ENCODE data around the gene KCNMB4. TPM values are rescaled to one million over a fixed set of nuclear protein-coding genes. Genes with fewer than 3 reads are reported as not detected.

KCNMB4 gene
- total and polyA plus RNA-seq, 2 experiments from 2014 or later: 4.3 to 9.2 TPM

DNA sequence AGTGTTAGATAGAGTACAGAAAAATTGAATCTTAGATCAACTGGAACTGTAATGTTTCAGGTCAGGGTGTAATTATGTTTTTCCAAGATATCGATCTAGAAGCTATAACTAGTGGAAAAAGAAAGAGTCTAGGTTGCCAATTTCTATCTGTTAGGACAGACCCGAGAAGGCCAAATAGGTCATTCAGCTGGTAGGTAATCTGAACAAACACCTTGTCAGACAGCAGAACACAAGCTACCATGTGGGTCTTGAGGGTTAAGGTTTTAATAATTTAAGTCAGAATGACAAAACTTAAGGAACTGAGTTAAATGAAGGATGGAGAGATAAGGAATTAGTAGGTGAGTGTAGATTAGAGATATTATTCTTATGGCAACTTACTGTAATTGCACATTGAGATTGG lies 44.9 kb upstream of the KCNMB4 start:
- no peak overlapping the region for H3K27ac ChIP-seq
- no peaks in the 10 kb centered on the region for H3K9me2 ChIP-seq (replicated peaks; ENCODE audit: insufficient read depth)
- TF ChIP-seq EZH2phosphoT487 (IDR thresholded peaks at IDR 0.05; ENCODE audit: low read depth, severe bottlenecking, unreplicated experiment) (no peak), EZH2 (IDR thresholded peaks at IDR 0.05; ENCODE audit: borderline replicate concordance) (no peak)
- TF ChIP-seq, protein P1, sequence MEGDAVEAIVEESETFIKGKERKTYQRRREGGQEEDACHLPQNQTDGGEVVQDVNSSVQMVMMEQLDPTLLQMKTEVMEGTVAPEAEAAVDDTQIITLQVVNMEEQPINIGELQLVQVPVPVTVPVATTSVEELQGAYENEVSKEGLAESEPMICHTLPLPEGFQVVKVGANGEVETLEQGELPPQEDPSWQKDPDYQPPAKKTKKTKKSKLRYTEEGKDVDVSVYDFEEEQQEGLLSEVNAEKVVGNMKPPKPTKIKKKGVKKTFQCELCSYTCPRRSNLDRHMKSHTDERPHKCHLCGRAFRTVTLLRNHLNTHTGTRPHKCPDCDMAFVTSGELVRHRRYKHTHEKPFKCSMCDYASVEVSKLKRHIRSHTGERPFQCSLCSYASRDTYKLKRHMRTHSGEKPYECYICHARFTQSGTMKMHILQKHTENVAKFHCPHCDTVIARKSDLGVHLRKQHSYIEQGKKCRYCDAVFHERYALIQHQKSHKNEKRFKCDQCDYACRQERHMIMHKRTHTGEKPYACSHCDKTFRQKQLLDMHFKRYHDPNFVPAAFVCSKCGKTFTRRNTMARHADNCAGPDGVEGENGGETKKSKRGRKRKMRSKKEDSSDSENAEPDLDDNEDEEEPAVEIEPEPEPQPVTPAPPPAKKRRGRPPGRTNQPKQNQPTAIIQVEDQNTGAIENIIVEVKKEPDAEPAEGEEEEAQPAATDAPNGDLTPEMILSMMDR (IDR thresholded peaks at IDR 0.05; ENCODE audit: poor library complexity): no peak
- H2AFZ ChIP-seq: no peak overlapping the region
- no peaks in the 10 kb centered on the region for H3K9me3 ChIP-seq (ENCODE audit: low read depth)
- H4K20me1 ChIP-seq (ENCODE audit: insufficient read depth, poor library complexity, severe bottlenecking): no peaks in the 10 kb centered on the region
- H3K4me1 ChIP-seq (ENCODE audit: insufficient read depth): no peaks in the 10 kb centered on the region
- H3K4me2 ChIP-seq: no peak overlapping the region
- H3K4me3 ChIP-seq: no peak overlapping the region
- DNase-seq (ENCODE audit: low spot score): no peak
- no peaks in the 10 kb centered on the region for H3K36me3 ChIP-seq (replicated peaks; ENCODE audit: insufficient read depth, low read depth)
- no peaks in the 10 kb centered on the region for H3K27me3 ChIP-seq
- H3K79me2 ChIP-seq: peaks cover 45% of the 10 kb centered on the region
- 96% methylated on average over 2 of the region's 2 CpGs for WGBS (ENCODE audit: low lambda C conversion rate, missing lambda C conversion rate)

DNA sequence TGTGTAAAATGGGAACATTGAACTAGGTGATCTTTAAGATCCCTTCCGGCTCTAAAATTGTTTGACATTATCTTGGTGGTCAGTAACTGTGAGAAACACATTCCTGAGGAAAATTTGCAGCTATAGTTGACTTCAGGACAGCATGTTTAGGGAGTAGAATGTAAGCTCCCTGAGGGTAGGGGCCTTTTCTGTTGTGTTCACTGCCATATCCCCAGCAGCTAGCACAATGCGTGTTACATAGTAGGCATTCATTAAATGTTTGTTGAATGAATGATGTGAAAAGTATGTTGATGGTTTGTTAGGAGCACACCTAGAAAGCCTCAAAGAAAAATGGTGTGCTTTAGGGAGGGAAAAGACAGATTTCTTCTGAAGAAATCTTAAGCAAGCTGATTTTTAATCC lies 38.5 kb upstream of the KCNMB4 start:
- Histone ChIP-seq H3K9me2 (replicated peaks; ENCODE audit: insufficient read depth) (no peaks in the 10 kb centered on the region), H3K9me3 (ENCODE audit: low read depth) (no peaks in the 10 kb centered on the region), H3K27me3 (no peaks in the 10 kb centered on the region), H3K4me2 (no peak overlapping the region), H3K4me1 (ENCODE audit: insufficient read depth) (no peaks in the 10 kb centered on the region), H3K79me2 (peaks cover 33% of the 10 kb centered on the region), H3K4me3 (no peak overlapping the region), H3K36me3 (replicated peaks; ENCODE audit: insufficient read depth, low read depth) (no peaks in the 10 kb centered on the region), H3K27ac (no peak overlapping the region), H4K20me1 (ENCODE audit: insufficient read depth, poor library complexity, severe bottlenecking) (no peaks in the 10 kb centered on the region), H2AFZ (no peak overlapping the region)
- no peak for DNase-seq (ENCODE audit: low spot score)
- WGBS (ENCODE audit: low lambda C conversion rate, missing lambda C conversion rate): 98% methylated on average over 2 of the region's 2 CpGs
- TF ChIP-seq EZH2 (IDR thresholded peaks at IDR 0.05; ENCODE audit: borderline replicate concordance) (no peak), EZH2phosphoT487 (IDR thresholded peaks at IDR 0.05; ENCODE audit: low read depth, severe bottlenecking, unreplicated experiment) (no peak)
- TF ChIP-seq, protein P1 (IDR thresholded peaks at IDR 0.05; ENCODE audit: poor library complexity): no peak

DNA sequence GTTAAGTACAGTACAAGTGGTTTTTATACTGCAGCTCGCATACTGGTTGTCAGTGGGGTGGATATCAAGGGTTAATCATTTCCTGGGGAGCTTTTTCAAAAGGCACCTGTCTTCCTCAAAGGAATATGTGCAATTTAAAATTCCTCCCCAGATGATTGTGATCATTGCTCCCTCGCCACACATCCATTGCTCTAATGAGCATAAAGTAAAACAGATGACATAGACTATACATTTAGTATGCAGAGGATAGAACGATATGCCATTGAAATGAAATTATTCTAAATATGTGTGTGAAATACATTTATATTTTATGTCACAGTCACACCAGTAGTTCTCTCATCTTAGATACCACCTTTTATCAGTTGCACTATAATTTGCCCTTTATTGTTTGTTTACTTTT lies 36.4 kb upstream of the KCNMB4 start:
- no peak overlapping the region for H3K4me3 ChIP-seq
- 80% methylated on average over 3 of the region's 3 CpGs for WGBS (ENCODE audit: low lambda C conversion rate, missing lambda C conversion rate)
- DNase-seq (ENCODE audit: low spot score): no peak
- no peak overlapping the region for H3K27ac ChIP-seq
- H3K9me2 ChIP-seq (replicated peaks; ENCODE audit: insufficient read depth): no peaks in the 10 kb centered on the region
- peaks cover 30% of the 10 kb centered on the region for H3K79me2 ChIP-seq
- H3K9me3 ChIP-seq (ENCODE audit: low read depth): no peaks in the 10 kb centered on the region
- no peak overlapping the region for H2AFZ ChIP-seq
- H3K4me2 ChIP-seq: no peak overlapping the region
- no peak for TF ChIP-seq EZH2 (IDR thresholded peaks at IDR 0.05; ENCODE audit: borderline replicate concordance)
- TF ChIP-seq EZH2phosphoT487 (IDR thresholded peaks at IDR 0.05; ENCODE audit: low read depth, severe bottlenecking, unreplicated experiment): no peak
- TF ChIP-seq, protein P1 (IDR thresholded peaks at IDR 0.05; ENCODE audit: poor library complexity): no peak
- no peaks in the 10 kb centered on the region for H4K20me1 ChIP-seq (ENCODE audit: insufficient read depth, poor library complexity, severe bottlenecking)
- H3K36me3 ChIP-seq (replicated peaks; ENCODE audit: insufficient read depth, low read depth): no peaks in the 10 kb centered on the region
- H3K4me1 ChIP-seq (ENCODE audit: insufficient read depth): no peaks in the 10 kb centered on the region
- H3K27me3 ChIP-seq: no peaks in the 10 kb centered on the region

DNA sequence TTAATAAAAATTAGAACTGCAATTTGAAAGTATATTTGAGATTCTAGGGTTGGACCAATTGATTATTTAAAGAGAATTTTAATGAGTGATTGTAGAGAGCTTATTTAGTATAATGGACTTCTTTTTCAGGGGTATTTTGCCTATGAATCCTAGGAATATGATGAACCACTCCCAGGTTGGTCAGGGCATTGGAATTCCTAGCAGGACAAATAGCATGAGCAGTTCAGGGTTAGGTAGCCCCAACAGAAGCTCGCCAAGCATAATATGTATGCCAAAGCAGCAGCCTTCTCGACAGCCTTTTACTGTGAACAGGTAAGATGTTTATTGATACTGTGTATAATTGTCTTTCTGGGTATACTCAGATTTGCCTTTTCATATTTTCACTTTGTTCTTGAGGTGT lies 35.9 kb upstream of the KCNMB4 start:
- Histone ChIP-seq H3K36me3 (replicated peaks; ENCODE audit: insufficient read depth, low read depth) (no peaks in the 10 kb centered on the region), H3K27me3 (no peaks in the 10 kb centered on the region), H3K9me2 (replicated peaks; ENCODE audit: insufficient read depth) (no peaks in the 10 kb centered on the region), H3K4me1 (ENCODE audit: insufficient read depth) (no peaks in the 10 kb centered on the region), H3K4me3 (no peak overlapping the region), H4K20me1 (ENCODE audit: insufficient read depth, poor library complexity, severe bottlenecking) (no peaks in the 10 kb centered on the region), H2AFZ (no peak overlapping the region), H3K79me2 (peaks cover 30% of the 10 kb centered on the region), H3K27ac (no peak overlapping the region), H3K4me2 (no peak overlapping the region), H3K9me3 (ENCODE audit: low read depth) (no peaks in the 10 kb centered on the region)
- TF ChIP-seq, protein P1 (IDR thresholded peaks at IDR 0.05; ENCODE audit: poor library complexity): no peak
- no peak for TF ChIP-seq EZH2 (IDR thresholded peaks at IDR 0.05; ENCODE audit: borderline replicate concordance)
- no peak for TF ChIP-seq EZH2phosphoT487 (IDR thresholded peaks at IDR 0.05; ENCODE audit: low read depth, severe bottlenecking, unreplicated experiment)
- no peak for DNase-seq (ENCODE audit: low spot score)
- WGBS (ENCODE audit: low lambda C conversion rate, missing lambda C conversion rate): 90% methylated on average over 2 of the region's 2 CpGs
